Measurements from ENCODE around the gene TM6SF1. TPM values are rescaled to one million over a fixed set of nuclear protein-coding genes. Genes with fewer than 3 reads are reported as not detected.
"Not testable (repeated sequence)": the region's sequence is repeated elsewhere in the genome, so short reads cannot be mapped to it uniquely, and the experiment has no call there.

TM6SF1 gene
- total and polyA plus RNA-seq, 5 donors, result 13.8 to 20.9 (median 15.7) TPM

GRCh38 chr15:83153288-83153687 lies 45.8 kb downstream of the TM6SF1 start:
- ATAC-seq (no peak), DNase-seq (no peak)
- no peak overlapping the region for H3K4me3 ChIP-seq (ENCODE audit: low read length)
- no peak overlapping the region for H3K27ac ChIP-seq (ENCODE audit: low read length)
- intact Hi-C loops (cut with DNase I), result no loop called here
- H3K4me1 ChIP-seq (ENCODE audit: control insufficient read depth, insufficient read depth, low read length), result no peaks in the 10 kb centered on the region
- H3K27me3 ChIP-seq (ENCODE audit: control insufficient read depth, insufficient read depth), result no peaks in the 10 kb centered on the region
- no peaks in the 10 kb centered on the region for H3K9me3 ChIP-seq (ENCODE audit: control insufficient read depth, low read length)
- WGBS, result 96% methylated on average over 1 of the region's 1 CpG

DNA sequence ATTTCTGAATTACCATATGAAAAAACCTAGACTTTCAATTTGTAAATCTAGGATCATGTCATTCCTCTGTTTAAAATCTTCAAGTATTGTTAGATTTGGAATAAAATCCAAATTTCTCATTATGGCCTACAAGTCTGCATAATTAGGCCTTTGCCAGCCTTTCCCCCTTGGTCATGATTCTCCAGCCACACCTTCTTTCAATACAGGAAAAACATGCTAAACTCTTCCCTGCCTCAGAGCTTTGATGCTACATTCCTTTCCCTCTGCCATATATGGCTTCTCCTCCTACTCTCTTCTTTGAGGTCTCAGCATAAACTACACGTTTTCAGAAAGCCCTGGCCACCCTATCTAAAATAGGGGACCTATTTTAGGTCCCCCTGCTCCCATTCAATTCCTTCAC lies 48.5 kb downstream of the TM6SF1 start:
- Histone ChIP-seq H3K4me1 (ENCODE audit: control insufficient read depth, insufficient read depth, low read length) (no peaks in the 10 kb centered on the region), H3K9me3 (ENCODE audit: control insufficient read depth, low read length) (no peaks in the 10 kb centered on the region), H3K27me3 (ENCODE audit: control insufficient read depth, insufficient read depth) (no peaks in the 10 kb centered on the region), H3K27ac (ENCODE audit: low read length) (no peak overlapping the region), H3K4me3 (ENCODE audit: low read length) (no peak overlapping the region)
- WGBS, result 70% methylated on average over 1 of the region's 1 CpG
- intact Hi-C loops (cut with DNase I), result no loop called here
- no peak for ATAC-seq
- DNase-seq, result no peak

GRCh38 chr15:83158393-83158792 lies 50.9 kb downstream of the TM6SF1 start:
- 84% methylated on average over 1 of the region's 1 CpG for WGBS
- intact Hi-C loops (cut with DNase I), result no loop called here
- Histone ChIP-seq H3K9me3 (ENCODE audit: control insufficient read depth, low read length) (no peaks in the 10 kb centered on the region), H3K4me1 (ENCODE audit: control insufficient read depth, insufficient read depth, low read length) (no peaks in the 10 kb centered on the region), H3K27me3 (ENCODE audit: control insufficient read depth, insufficient read depth) (no peaks in the 10 kb centered on the region), H3K27ac (ENCODE audit: low read length) (no peak overlapping the region), H3K4me3 (ENCODE audit: low read length) (no peak overlapping the region)
- ATAC-seq (no peak), DNase-seq (no peak)

GRCh38 chr15:83160741-83161140 lies 53.3 kb downstream of the TM6SF1 start:
- ATAC-seq (no peak), DNase-seq (no peak)
- intact Hi-C loops (cut with DNase I), result no loop called here
- Histone ChIP-seq H3K9me3 (ENCODE audit: control insufficient read depth, low read length) (no peaks in the 10 kb centered on the region), H3K27me3 (ENCODE audit: control insufficient read depth, insufficient read depth) (no peaks in the 10 kb centered on the region), H3K4me1 (ENCODE audit: control insufficient read depth, insufficient read depth, low read length) (no peaks in the 10 kb centered on the region), H3K4me3 (ENCODE audit: low read length) (no peak overlapping the region), H3K27ac (ENCODE audit: low read length) (no peak overlapping the region)
- 98% methylated on average over 3 of the region's 3 CpGs for WGBS

- ATAC-seq (no peak), DNase-seq (no peak)
- H3K4me1 ChIP-seq (ENCODE audit: control insufficient read depth, insufficient read depth, low read length), result no peaks in the 10 kb centered on the region
- no peak overlapping the region for H3K4me3 ChIP-seq (ENCODE audit: low read length)
- no peaks in the 10 kb centered on the region for H3K27me3 ChIP-seq (ENCODE audit: control insufficient read depth, insufficient read depth)
- no peaks in the 10 kb centered on the region for H3K9me3 ChIP-seq (ENCODE audit: control insufficient read depth, low read length)
- H3K27ac ChIP-seq (ENCODE audit: low read length), result no peak overlapping the region
- intact Hi-C loops (cut with DNase I), result no loop called here
- WGBS, result 70% methylated on average over 4 of the region's 4 CpGs
Measured at GRCh38 chr15:83163032-83163431, 55.6 kb downstream of the TM6SF1 start.

DNA sequence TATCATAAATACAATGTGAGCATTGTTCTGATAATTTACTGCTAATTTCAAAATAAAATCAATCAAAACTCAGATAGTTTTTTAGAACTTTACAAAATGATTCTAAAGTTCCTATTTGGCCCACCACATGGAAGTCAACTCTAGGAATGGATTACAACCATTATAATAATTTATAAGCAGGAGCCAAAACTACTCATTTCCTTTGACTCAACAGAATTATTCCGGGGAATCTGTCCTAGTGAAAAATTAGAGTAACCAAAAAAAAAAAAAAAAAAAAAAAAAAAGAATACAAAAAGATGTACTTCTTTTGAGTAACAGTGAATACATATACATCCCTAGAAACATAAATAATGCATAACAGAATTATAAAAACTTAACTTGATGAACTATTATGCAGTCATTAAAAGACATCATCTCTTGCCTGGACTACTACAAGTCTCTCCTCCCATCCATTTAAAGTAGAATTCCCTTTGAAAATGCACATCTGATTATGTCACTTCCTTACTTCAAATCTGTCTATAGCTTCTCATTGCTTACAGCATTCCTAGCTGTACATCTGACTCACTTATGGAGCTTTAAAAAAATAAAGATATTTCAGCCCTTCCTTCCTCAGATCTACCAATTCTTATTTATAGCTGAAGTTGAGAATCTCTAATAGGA lies 56.8 kb downstream of the TM6SF1 start:
- no peaks in the 10 kb centered on the region for H3K27me3 ChIP-seq (ENCODE audit: control insufficient read depth, insufficient read depth)
- 71% methylated on average over 1 of the region's 1 CpG for WGBS
- DNase-seq (no peak), ATAC-seq (no peak)
- no peaks in the 10 kb centered on the region for H3K4me1 ChIP-seq (ENCODE audit: control insufficient read depth, insufficient read depth, low read length)
- intact Hi-C loops (cut with DNase I), result no loop called here
- no peak overlapping the region for H3K4me3 ChIP-seq (ENCODE audit: low read length)
- H3K27ac ChIP-seq (ENCODE audit: low read length), result no peak overlapping the region
- H3K9me3 ChIP-seq (ENCODE audit: control insufficient read depth, low read length), result no peaks in the 10 kb centered on the region

GRCh38 chr15:83164771-83165404 lies 57.4 kb downstream of the TM6SF1 start:
- ATAC-seq, result no peak
- Histone ChIP-seq H3K4me3 (ENCODE audit: low read length) (no peak overlapping the region), H3K4me1 (ENCODE audit: control insufficient read depth, insufficient read depth, low read length) (no peaks in the 10 kb centered on the region), H3K9me3 (ENCODE audit: control insufficient read depth, low read length) (no peaks in the 10 kb centered on the region), H3K27ac (ENCODE audit: low read length) (no peak overlapping the region), H3K27me3 (ENCODE audit: control insufficient read depth, insufficient read depth) (no peaks in the 10 kb centered on the region)
- no peak for DNase-seq
- intact Hi-C loops (cut with DNase I), result no loop called here
- 94% methylated on average over 4 of the region's 4 CpGs for WGBS

- Histone ChIP-seq H3K27me3 (ENCODE audit: control insufficient read depth, insufficient read depth) (no peaks in the 10 kb centered on the region), H3K9me3 (ENCODE audit: control insufficient read depth, low read length) (no peaks in the 10 kb centered on the region), H3K4me3 (ENCODE audit: low read length) (no peak overlapping the region), H3K4me1 (ENCODE audit: control insufficient read depth, insufficient read depth, low read length) (no peaks in the 10 kb centered on the region), H3K27ac (ENCODE audit: low read length) (no peak overlapping the region)
- ATAC-seq, result no peak
- intact Hi-C loops (cut with DNase I), result no loop called here
- WGBS, result 87% methylated on average over 3 of the region's 3 CpGs
- no peak for DNase-seq
Measured at GRCh38 chr15:83166218-83166617, 58.8 kb downstream of the TM6SF1 start.

DNA sequence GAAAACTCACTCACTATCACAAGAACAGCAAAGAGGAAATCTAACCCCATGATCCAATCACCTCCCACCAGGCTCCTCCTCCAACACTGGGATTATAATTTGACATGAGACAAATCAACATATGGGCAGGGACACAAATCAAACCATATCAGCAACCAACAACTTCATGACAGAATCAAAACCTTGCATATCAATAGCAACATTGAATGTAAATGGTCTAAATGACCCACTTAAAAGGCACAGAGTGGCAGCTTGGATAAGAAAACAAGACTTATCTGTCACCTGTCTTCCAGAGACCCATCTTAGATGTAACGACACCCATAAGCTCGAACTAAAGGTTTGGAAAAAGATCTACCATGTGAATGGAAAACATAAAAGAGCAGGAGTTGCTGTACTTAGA lies 59.4 kb downstream of the TM6SF1 start:
- Histone ChIP-seq H3K27ac (ENCODE audit: low read length) (no peak overlapping the region), H3K9me3 (ENCODE audit: control insufficient read depth, low read length) (no peaks in the 10 kb centered on the region), H3K27me3 (ENCODE audit: control insufficient read depth, insufficient read depth) (no peaks in the 10 kb centered on the region), H3K4me3 (ENCODE audit: low read length) (no peak overlapping the region), H3K4me1 (ENCODE audit: control insufficient read depth, insufficient read depth, low read length) (no peaks in the 10 kb centered on the region)
- no peak for ATAC-seq
- DNase-seq, result no peak
- intact Hi-C loops (cut with DNase I), result no loop called here
- WGBS, result 88% methylated on average over 2 of the region's 2 CpGs

DNA sequence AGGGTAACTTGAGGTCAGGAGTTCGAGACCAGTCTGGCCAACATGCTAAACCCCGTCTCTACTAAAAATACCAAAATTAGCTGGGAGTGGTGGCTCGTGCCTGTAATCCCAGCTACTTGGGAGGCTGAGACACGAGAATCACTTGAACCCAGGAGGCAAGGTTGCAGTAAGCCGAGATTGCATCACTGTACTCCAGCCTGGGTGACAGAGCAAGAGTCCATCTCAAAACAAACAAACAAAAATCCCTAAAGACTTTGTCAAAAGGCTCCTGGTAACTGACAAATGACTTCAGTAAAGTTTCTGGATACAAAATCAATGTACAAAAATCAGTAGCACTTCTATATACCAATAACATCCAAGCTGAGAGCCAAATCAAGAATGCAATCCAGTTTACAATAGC lies 62.1 kb downstream of the TM6SF1 start:
- DNase-seq; H3K27me3 ChIP-seq (ENCODE audit: control insufficient read depth, insufficient read depth); H3K27ac ChIP-seq (ENCODE audit: low read length); H3K4me3 ChIP-seq (ENCODE audit: low read length); intact Hi-C loops (cut with DNase I); H3K4me1 ChIP-seq (ENCODE audit: control insufficient read depth, insufficient read depth, low read length); ATAC-seq; H3K9me3 ChIP-seq (ENCODE audit: control insufficient read depth, low read length): not testable (repeated sequence)
- over 99% methylated on average over 5 of the region's 5 CpGs for WGBS

GRCh38 chr15:83170474-83171165 lies 63.2 kb downstream of the TM6SF1 start:
- Histone ChIP-seq H3K27ac (ENCODE audit: low read length) (no peak overlapping the region), H3K27me3 (ENCODE audit: control insufficient read depth, insufficient read depth) (no peaks in the 10 kb centered on the region), H3K4me1 (ENCODE audit: control insufficient read depth, insufficient read depth, low read length) (no peaks in the 10 kb centered on the region), H3K9me3 (ENCODE audit: control insufficient read depth, low read length) (no peaks in the 10 kb centered on the region), H3K4me3 (ENCODE audit: low read length) (no peak overlapping the region)
- 93% methylated on average over 4 of the region's 4 CpGs for WGBS
- intact Hi-C loops (cut with DNase I), result no loop called here
- DNase-seq, result no peak
- ATAC-seq, result no peak

All from right cardiac atrium (tissue), 5 donors.